DOHH2 (cell line): ENCODE measurements around the gene TSR1.

Source experiments
- EZH2phosphoT487 ChIP-seq: fragments of 200-600 bp; sonication (generic); IDR thresholded peaks from 2 replicates; pipeline ENCODE4 v1.6.1; 2017; ENCODE audit warnings: borderline replicate concordance, mild to moderate bottlenecking, antibody characterized with exemption, low read length, moderate library complexity, mixed read lengths
- TF ChIP-seq, protein P1 (sequence below): fragments of 200-600 bp; sonication (generic); IDR thresholded peaks from one replicate; pipeline ENCODE4 v1.5.1; 2014; ENCODE audit warnings: antibody characterized with exemption, mild to moderate bottlenecking, low read depth, low read length; ENCODE audit not compliant: poor library complexity, severe bottlenecking

DNA sequence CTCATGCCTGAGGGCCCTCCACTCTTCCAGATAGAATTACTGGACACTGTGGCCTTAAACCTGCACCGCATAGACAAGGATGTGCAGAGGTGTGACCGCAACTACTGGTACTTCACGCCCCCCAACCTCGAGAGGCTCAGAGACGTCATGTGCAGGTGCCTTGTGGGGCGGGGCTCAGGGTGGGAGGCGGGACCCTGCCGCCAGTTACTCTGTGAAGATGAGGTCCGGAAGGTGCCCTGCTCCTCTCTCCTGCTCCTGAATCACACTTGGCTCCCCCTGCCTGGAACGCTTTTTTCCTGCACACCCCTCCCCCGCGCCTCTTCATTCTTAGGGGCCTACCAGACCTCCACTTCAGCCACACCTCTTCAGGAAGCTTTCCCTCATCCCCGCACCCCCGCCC, 39.9 kb upstream of the TSR1 start:
- TF ChIP-seq, protein P1, sequence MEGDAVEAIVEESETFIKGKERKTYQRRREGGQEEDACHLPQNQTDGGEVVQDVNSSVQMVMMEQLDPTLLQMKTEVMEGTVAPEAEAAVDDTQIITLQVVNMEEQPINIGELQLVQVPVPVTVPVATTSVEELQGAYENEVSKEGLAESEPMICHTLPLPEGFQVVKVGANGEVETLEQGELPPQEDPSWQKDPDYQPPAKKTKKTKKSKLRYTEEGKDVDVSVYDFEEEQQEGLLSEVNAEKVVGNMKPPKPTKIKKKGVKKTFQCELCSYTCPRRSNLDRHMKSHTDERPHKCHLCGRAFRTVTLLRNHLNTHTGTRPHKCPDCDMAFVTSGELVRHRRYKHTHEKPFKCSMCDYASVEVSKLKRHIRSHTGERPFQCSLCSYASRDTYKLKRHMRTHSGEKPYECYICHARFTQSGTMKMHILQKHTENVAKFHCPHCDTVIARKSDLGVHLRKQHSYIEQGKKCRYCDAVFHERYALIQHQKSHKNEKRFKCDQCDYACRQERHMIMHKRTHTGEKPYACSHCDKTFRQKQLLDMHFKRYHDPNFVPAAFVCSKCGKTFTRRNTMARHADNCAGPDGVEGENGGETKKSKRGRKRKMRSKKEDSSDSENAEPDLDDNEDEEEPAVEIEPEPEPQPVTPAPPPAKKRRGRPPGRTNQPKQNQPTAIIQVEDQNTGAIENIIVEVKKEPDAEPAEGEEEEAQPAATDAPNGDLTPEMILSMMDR: no peak
- TF ChIP-seq EZH2phosphoT487: no peak
